GM18858 (cell line): ENCODE results near the gene PPP1R13L.
A peak's percentile ranks its signal among the peaks of the same experiment; 100 is the strongest.

ENCODE experiments used
- ATAC-seq: cut with Tn5 transposase; IDR thresholded peaks from one replicate; pipeline ENCODE4 v1.9.1; 2021; ENCODE audit not compliant: unreplicated experiment

Gene PPP1R13L, protein sequence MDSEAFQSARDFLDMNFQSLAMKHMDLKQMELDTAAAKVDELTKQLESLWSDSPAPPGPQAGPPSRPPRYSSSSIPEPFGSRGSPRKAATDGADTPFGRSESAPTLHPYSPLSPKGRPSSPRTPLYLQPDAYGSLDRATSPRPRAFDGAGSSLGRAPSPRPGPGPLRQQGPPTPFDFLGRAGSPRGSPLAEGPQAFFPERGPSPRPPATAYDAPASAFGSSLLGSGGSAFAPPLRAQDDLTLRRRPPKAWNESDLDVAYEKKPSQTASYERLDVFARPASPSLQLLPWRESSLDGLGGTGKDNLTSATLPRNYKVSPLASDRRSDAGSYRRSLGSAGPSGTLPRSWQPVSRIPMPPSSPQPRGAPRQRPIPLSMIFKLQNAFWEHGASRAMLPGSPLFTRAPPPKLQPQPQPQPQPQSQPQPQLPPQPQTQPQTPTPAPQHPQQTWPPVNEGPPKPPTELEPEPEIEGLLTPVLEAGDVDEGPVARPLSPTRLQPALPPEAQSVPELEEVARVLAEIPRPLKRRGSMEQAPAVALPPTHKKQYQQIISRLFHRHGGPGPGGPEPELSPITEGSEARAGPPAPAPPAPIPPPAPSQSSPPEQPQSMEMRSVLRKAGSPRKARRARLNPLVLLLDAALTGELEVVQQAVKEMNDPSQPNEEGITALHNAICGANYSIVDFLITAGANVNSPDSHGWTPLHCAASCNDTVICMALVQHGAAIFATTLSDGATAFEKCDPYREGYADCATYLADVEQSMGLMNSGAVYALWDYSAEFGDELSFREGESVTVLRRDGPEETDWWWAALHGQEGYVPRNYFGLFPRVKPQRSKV

DNA sequence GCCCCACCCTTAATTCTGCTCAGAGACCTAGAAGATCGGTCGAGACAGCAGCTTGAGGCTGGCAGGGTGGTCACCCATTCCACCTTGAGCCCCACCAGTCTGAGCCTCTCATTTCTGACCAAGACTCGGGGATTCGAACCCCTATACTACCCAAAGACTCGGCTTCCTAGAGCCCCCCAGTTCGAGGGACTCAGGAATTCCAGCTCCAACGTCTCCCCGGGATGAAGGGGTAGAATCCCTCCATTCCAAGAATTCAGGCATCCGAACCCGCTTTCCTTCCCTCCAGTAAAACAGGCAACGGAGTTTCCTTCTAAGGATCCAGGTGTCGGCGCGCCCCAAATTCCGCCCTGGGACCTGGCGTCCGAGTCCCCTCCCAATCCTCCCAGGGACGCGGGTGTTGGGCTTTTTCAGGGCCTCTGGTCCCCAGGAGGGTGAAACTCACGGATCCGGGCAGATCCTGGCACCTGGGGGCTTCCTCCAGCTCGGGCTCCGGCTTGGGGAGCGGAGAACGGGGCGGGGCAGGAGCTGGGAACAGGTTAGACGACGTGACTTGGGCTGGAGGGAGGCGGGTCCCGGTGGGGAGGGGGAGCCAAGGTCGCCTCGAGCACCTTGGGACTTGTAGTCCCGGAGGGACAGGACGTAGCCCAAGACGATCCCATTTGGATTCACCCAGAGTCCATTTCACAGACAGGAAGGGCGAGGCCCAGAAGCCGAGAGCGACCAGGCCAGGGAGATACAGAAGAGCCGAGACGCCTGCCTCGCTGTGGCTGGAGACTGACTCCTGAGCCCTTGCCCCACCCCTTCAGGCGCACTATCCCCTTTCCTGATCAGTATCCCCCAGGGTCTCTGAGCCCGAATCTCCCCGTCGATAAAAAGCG lies at the start of gene PPP1R13L:
Gene PPP1R13L, minus strand, starts transcription at position 513 of the 878 bp plus-strand sequence. CDS start 6,751 bp downstream, outside the sequence.
- no peak for ATAC-seq

DNA sequence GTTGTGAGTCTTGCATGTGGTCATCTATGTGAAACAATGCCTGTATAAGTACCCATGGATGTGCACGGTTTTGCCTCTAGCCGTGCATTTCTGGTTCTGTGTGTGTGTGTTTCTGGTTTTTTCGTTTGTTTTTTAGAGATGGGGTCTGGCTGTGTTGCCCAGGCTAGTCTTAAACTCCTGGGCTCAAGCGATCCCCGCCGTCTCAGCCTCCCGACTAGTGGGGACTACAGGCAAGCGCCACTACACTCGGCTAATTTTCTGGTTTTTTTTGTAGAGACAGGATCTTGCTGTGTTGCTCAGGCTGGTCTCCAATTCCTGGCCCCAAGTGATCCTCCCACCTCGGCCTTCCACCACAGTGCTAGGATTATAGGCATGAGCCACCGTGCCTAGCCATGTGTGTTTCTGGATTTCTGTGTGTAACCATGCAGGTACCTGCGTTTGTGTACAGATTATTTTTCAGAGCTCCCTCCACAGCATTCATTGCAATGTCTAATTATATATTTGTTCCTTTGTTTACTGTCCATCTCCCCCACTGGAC lies 47.0 kb upstream of the PPP1R13L start:
- ATAC-seq, result no peak

DNA sequence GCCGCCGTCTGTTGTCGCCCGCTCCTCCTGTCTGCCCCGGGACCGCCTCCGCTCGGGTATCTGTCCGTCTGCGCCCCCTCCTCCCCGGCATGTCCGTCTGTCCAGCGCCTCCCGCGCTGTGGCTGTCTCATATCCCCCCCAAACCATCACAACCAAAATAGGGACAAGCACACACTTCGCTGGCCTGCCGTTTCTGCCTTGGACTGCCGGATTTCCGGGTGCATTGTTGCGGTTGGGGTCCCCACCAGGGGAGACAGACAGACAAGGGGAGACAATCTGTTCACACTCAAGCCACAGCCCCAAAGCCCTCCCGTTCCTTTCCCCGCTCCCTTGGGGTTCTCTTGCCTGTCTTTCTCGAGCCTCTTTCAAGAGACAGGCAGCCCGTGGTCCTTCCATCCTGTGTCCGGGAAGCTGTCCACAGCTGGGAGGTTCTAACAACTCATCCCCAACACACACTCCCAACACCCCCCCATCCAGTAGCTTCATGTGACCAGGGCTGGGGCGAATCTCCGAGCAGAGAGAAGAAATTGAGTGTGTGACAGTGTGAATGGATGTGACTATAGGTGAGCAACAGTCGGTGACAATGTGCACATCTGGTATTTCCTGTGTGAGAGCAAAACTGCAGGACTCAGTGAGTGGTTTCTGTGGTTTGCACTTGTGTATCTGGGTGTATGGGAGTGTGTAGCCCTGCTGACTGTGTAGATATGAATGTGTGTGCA lies 46.4 kb upstream of the PPP1R13L start:
- no peak for ATAC-seq

DNA sequence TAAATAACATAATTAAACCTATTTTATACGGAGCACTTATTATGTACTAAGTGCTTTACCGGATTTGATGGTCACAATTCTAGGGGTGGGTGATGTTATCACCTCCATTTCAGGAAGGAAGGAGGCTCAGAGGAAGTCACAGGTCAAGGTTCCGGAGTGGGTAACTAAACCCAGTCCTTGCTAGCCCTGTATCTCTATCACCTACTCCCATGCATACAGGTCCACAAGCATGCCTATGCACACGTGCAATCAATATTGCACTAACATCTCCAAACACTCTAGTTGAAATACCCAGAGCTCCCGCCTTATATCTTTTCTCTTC lies 45.1 kb upstream of the PPP1R13L start:
- ATAC-seq, result no peak

DNA sequence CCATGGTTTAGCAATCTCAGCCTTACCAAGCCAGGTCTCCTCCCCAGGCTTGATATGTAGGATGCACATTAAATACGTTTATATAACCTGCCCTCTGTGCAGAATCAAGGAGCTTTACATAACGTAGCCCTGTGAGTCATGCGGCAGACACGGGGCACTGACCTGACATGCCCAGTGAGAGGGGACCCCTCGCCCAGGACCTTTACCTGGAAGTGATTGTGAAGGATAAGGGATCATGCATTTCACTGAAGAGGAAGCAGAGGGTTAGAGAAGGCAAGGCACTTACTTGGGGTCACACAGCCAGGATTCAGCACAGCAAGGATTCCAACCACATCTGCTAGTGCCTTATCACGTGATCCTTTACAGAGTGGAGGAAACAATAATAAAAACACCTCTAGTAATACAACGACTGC lies 44.0 kb upstream of the PPP1R13L start:
- no peak for ATAC-seq

DNA sequence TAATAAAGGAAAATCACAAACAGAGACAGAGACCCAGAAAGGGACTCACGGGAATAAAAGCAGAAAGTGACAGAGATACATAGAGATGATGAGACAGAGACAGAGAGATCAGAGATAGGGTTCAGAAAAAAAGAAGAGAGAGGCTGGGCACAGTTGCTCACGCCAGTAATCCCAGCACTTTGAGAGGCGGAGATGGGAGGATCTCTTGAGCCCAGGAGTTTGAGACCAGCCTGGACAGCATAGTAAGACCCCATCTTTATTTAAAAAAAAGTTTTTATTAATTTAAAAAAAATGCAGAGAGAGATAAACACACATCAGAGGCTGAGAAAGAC lies 43.5 kb upstream of the PPP1R13L start:
- no peak for ATAC-seq

DNA sequence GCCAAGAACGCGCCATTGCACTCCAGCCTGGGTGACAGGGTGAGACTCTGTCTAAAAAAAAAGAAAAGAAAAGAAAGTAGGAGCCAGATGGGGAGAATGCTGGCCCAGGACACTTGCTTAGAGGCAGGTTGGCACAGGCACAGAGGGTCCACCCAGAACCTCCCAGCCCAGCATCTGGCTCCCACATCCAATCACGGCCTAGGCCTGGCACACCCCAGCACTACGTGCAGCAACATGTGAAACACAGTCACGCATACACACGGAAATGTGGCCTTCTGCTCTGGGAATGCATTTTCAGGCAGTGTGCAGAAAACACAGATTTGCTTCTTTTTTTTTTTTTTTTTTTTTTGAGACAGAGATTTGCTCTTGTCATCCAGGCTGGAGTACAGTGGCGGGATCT lies 42.1 kb upstream of the PPP1R13L start:
- no peak for ATAC-seq

DNA sequence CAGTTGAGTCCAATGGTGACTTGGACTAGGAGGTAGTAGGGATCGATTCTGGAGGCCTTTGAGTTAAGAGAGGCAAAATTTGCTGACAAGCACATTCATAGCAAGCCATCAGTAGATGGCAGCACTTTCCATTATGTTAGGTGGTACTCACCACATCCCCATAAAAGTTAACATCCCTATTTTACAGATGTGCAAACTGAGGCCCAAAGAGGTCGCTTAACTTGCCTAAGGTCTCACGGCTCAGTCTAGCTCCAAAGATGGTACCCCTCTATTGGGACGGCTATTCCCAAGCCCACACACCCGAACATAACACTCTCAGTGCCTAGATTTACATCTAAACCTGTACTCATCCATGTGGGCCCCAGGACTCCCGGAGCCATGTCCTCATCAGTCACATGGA lies 41.4 kb upstream of the PPP1R13L start:
- ATAC-seq, result no peak

DNA sequence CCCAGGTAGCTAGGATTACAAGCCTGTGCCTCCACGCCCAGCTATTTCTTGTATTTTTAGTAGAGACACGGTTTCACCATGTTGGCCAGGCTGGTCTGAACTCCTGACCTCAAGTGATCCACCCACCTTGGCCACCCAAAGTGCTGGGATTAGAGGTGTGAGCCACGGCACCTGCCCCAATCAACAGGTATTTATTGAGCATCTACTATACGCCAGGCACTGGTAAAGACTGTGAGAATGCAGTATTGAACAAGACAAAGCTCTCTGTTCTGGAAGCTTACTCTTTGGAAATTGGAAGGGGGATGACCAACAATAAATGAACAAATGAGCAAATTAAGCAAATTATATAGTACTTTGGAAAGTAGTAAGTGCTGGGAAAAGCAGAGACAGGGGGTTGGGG lies 40.3 kb upstream of the PPP1R13L start:
- ATAC-seq, result no peak

DNA sequence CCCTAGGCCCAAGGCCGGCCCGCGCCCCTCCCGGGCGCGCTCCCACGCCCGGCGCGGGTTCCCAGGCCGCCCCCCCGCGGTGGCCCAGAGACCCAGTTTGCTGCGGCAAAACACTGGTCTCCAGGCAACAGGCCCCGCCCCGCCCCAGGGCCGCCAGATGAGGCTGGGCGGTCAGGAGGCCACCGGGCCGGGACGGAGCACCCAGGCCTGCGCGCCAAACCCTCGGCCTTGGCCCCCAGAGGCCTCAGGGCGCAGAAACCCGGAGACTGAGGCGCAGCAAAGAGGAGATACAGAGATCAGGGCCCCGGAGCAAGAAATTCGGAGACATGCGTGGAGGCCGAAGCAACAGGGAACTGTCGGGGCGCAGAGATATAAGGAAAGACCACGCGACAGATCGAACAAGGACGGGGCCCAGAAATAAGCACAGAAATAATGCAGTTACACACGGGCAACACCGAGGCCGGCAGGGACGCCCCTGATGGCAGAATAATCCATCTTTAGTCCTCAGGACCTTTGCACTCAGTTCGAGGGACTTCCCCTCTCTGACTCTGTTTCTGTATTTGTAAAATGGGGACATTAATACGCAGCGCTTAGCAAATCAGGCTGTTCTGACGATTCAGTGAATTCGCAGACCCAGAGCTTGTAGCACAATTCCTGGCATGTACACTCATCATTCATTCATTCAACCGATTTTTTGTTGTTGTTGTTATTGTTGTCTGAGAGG lies 39.6 kb upstream of the PPP1R13L start:
- no peak for ATAC-seq

DNA sequence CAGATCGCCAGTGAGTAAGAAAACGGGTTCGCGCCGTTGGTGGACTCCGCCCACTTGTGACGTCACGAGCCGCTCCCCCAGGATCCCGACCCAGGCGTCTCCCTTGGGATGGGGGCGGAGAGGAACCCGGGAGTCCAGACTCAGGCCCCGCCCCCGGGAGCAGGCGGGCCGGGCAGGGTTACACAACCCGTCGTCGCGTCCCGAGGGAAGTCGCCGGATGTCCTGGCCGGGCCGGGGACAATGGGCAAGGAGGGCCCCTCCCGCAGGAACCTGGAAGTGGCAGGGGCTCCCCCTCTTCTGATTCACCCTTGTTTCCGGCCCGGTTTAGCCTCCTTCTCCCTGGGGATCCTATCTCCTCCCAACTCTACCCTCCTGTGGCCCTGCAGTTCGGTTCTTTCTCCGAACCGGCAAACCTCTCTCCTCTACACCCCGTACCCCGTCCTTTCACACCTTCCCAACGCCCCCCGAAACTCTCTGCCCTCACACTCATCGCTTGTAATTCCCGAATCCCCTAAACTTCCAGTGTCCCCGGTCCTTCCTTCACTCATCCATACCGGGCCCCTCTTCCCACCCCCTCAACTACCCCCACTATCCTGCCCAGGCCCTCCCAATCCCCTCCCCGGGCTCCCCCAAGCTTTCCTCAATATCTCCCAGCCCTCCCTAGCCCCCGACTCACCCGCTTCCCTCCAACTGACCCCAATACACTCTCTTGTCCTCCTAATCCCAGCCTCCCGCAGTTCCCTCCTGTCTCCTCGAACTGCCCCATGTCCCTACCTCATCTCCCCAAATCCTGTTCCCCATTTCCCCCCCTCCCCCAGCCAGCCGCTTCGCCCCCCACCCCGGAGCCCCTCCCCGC lies 38.8 kb upstream of the PPP1R13L start:
- no peak for ATAC-seq

DNA sequence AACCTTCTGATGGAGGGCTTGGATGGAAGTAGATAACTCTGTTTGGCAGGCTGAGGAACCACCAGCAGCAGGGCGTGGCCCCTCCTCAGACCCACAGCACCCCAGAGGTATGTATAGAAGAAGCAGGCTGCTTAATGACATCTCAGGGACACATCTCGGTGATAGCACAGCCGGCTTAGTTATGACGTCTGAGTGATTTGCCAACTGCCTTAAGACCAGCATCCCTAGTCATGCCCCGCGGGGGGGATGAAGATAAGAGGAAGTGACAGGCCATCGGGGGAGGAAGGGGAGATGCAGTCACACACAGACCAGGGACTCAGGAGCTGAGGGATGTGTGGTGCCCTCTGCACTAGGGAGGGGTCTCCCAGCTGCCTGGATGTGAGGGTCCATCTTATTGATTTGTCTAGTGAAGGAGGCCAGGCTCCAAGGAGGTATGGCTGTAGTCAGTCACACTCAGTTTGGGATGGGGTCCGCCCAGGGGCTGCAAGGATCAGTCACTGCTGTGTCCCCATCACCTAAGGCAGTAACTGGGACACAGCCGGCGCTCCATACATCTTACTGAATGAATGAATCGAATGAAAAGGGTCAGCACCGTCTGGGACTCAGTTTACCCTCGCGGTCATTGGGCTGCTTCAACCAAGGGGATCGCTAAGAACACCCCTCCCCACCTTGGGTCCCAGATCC lies 38.1 kb upstream of the PPP1R13L start:
- ATAC-seq, result no peak

DNA sequence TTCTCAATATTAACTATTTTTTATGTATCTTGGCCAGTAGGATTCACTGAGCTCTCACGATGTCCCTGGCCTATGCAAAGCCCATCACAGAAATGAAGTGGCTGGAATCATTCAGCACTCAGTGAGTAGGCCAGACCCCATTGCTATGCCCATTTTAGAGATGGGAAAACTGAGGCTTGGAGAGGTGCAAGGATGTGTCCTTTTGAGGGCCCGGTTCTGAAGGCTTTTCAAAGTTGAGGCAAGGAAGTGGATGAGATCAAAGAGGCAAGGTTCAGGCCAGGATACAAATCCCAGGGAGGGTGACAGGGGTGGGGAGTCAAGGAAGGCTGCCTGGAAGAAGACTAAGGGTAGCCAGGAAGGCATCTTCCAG lies 37.5 kb upstream of the PPP1R13L start:
- ATAC-seq, result no peak

DNA sequence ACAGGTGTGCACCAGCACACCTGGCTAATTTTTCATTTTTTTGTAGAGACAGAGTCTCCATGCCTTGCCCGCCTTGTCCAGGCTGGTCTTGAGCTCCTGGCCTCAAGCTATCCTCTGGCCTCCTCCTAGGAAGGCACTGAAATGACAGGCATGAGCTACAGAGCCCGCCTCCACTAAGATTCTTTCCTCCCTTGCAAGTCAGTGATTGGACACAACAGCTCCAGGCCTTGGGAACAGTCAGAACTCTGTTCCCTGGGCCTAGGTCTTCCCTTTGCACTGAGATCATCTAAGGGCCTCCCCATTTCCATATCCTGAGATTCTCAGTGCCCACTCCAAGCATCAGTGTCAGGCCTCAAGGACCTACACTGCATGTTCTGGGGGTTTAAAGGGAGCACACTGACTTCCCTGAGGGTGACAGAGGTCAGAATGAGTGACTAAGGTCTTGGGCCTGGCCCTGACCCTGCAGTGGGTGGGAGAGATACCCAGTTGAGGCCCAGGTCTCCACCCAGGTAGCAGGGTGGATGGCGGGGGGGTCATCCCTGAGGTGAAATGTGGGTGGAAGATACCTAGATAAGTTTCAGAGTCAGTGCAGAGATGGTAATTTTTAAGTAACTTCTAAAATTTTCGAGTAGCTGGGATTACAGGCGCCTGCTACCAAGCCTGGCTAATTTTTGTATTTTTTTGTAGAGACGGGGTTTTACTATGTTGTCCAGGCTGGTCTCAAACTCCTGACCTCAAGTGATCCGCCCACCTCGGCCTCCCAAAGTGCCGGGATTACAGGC lies 36.2 kb upstream of the PPP1R13L start:
- ATAC-seq, result no peak

DNA sequence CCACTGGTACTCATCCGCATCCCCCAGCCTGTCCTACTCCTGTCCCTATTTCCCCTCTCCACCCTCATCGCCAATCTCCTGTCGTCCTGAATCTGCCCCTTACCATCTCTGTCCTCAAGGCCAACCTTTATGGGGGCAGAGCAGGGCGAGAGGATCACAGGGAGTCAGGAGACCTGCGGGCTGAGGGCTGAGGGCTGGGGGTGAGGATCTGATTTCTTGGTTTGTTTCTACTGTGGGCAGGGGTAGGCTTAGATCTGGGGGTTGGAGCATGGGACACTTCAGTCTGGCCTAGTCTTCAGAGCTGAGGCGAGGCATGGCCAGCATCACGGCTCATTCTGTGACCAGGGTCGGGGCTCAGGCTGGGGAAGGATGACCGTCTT lies 35.4 kb upstream of the PPP1R13L start:
- no peak for ATAC-seq

DNA sequence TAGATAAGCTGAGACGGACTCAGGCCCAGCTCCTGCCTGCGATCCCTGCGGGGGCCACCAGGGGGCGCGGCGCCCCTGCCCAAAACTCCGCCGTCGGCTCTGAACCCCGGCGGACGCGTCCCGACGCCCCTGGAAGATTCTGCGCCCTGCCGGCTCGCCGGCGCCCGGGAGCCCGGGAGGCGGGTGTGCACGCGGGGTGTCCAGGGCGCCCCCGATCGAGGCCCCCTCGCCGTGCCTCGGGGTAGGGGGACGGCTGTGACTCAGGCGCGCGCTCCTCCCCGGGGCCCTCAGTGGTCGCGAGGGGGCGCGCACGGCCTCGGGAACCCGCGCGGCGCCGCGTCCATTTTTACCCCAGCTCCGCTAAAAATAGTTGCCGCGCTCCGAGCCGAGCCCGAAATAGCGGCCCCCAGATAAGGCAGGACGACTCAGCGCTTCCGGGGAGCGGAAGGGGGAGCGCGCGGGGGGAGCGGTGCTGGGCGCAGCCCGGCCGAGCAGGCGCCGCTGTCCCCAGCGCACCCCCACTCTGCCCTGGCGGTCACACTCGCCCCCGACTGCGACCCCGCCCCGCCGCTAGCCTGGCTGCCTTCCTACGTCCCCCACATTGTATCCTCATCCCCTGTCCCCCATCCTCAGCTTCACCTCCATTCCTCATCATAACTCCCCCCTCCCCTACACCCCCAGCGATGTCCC lies 34.8 kb upstream of the PPP1R13L start:
- peak; percentile 40 for ATAC-seq

DNA sequence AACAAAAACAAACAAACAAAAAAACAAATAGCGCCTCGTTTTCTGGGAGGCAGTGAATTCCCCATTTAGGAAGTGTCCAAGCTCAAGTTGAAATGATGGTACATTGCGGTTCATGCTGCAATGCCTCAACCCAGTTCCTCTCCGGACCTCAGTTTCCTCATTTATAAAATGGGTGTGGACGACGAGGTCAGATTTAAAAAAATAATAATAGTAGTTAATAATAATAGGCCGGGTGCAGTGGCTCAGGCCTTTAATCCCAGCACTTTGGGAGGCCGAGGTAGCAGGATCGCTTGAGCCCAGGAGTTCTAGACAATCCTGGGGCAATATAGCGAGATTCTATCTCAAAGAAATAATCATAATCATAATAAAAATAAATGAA lies 34.3 kb upstream of the PPP1R13L start:
- no peak for ATAC-seq
